SK-N-SH treated with all-trans-retinoic acid at 6 μM for 48 hours (cell line): ENCODE results near the gene BRPF1.

Source experiments
- ARNTL ChIP-seq: fragments of 450-650 bp; formaldehyde crosslinking; IDR thresholded peaks from 2 replicates; pipeline ENCODE4 v1.5.0; 2020; ENCODE audit warnings: low read depth, mild to moderate bottlenecking, moderate library complexity, borderline replicate concordance
- ESRRG ChIP-seq: fragments of 250-450 bp; sonication (Bioruptor Pico); IDR thresholded peaks from 2 replicates; pipeline ENCODE4 v1.6.1; 2021; ENCODE audit warnings: mild to moderate bottlenecking

DNA sequence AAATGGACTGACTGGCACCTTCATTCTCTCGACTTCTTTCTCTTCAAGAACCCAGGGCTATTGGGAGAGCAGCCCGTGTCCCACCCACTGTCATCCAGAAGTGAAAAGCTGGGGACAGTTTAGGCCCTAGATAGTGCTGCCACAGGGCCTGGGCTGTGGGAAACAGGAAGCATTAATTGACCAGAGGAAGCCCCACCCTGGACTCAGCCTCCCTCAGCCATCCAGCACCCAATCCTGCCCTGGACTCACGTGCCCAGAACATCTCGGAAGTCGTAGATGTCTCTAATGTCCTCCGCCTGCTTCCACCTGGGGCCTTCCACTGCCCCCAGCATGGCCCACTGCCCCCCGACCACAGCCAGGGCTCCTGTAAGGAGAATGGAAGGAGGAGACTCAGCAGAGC lies 35.9 kb downstream of the BRPF1 start:
- TF ChIP-seq ESRRG (CRISPR knock-in tag) (no peak), ARNTL (no peak)
